ENCODE measurements around the gene SIVA1. TPM values are rescaled to one million over a fixed set of nuclear protein-coding genes. Genes with fewer than 3 reads are reported as not detected.

The SIVA1 gene
- total and polyA plus RNA-seq, 7 donors = 55.8 to 233 (median 105) TPM

- WGBS, 3 donors = 76 to 81% (median 77%) methylated on average over 19 of the region's 19 CpGs
- no peak for ATAC-seq
- H3K27me3 ChIP-seq (ENCODE audit: insufficient read depth in 3 of 3, low read length in 2 of 3) = no peaks in the 10 kb centered on the region
- H3K9me3 ChIP-seq = no peaks in the 10 kb centered on the region
- DNase-seq = no peak
- H3K27ac ChIP-seq = no peak overlapping the region
- intact Hi-C loops (cut with DNase I) = no loop called here
- no peaks in the 10 kb centered on the region for H3K36me3 ChIP-seq (ENCODE audit: insufficient read depth in 1 of 2, low read depth in 1 of 2)
- no peak overlapping the region for H3K4me3 ChIP-seq
- TF ChIP-seq CTCF (IDR thresholded peaks at IDR 0.05) = no peak
- peaks cover 37% of the 10 kb centered on the region for H3K4me1 ChIP-seq
Measured at GRCh38 chr14:104803280-104803911, 50.4 kb downstream of the SIVA1 start.

DNA sequence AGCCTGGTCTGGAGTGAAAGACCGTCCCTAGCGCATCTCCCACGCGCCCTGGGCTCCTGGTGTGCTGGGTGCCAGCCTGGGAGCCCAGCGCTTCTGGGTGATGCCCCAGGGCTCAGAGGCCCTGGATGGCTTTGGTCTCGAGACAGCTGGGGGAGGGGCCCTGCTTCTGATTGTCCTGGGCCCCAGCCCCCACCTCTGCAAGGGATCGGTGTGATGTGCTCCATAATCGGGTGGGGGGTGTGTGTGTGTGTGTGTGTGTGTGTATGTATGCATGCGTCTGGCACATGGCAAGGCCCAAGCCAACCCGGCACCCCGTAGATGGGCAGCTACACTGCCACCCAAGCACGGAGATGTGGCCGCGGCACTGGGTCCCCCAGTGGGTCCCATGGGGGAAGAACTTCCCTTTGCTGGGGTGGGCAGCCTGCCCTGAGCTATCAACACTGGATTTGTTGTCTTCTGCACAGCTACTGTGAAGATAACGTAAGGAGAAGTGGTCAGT lies 51.0 kb downstream of the SIVA1 start:
- peak in 1 of 2 donors; percentile 10 for DNase-seq
- intact Hi-C loops (cut with DNase I) = no loop called here

DNA sequence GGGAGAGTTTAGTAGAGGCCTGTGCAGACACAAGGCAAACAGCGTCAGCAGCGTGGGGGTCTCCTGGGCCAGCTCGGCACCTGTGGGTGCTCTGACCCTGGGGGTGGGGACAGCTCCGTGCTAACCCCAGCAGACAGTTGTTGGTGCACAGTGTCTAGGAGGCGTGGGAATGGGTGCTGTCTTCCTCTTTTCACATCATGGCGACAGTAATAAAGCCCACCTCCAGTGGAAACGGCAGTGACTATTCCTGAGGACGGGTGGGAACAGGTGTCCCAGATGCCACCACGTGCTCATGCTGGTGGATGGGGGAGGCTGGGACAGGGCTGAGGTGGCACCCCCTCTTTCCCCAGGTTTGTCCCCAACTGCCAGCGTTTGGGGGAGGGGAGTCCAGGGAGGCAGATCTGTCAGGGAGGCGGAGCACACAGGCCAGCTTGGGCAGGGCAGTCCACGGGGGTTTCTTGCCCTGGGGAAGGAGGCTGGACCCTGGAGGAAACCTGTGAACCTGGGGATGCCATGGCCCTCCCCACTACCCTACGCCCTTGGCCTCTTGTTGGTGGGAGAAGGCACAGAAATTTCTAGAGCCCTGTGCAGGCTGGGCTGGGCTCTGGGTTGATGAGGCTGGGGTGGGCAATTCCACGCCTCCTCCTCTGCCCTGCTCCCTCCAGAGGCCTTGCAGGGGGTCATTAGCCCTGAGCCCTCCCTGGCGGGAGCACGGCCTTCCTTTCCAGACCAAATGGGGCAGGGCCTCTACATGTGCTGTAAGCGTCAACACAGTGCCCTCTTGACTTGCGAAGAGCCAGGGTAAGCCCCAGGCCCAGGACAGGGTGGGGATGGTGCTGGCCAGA lies 51.8 kb downstream of the SIVA1 start:
- no peaks in the 10 kb centered on the region for H3K27me3 ChIP-seq (ENCODE audit: insufficient read depth in 3 of 3, low read length in 2 of 3)
- TF ChIP-seq CTCF (IDR thresholded peaks at IDR 0.05) = no peak
- H3K36me3 ChIP-seq (ENCODE audit: insufficient read depth in 1 of 2, low read depth in 1 of 2) = no peaks in the 10 kb centered on the region
- 82 to 88% (median 84%) methylated on average over 18 of the region's 18 CpGs for WGBS, 3 donors
- no peak for ATAC-seq
- H3K4me3 ChIP-seq = no peak overlapping the region
- DNase-seq = no peak
- H3K9me3 ChIP-seq = no peaks in the 10 kb centered on the region
- intact Hi-C loops (cut with DNase I) = no loop called here
- no peak overlapping the region for H3K27ac ChIP-seq
- H3K4me1 ChIP-seq = peaks cover 37% of the 10 kb centered on the region

More for the DNA sequence above, 51.0 kb downstream of the SIVA1 start:
- Histone ChIP-seq H3K9me3 (no peaks in the 10 kb centered on the region), H3K36me3 (ENCODE audit: insufficient read depth in 1 of 2, low read depth in 1 of 2) (no peaks in the 10 kb centered on the region), H3K4me3 (no peak overlapping the region), H3K27me3 (ENCODE audit: insufficient read depth in 3 of 3, low read length in 2 of 3) (no peaks in the 10 kb centered on the region), H3K4me1 (peaks cover 37% of the 10 kb centered on the region), H3K27ac (no peak overlapping the region)
- TF ChIP-seq CTCF (IDR thresholded peaks at IDR 0.05) = no peak
- WGBS, 3 donors = 85 to 90% (median 86%) methylated on average over 15 of the region's 15 CpGs
- ATAC-seq = no peak

- Histone ChIP-seq H3K27me3 (ENCODE audit: insufficient read depth in 3 of 3, low read length in 2 of 3) (no peaks in the 10 kb centered on the region), H3K36me3 (ENCODE audit: insufficient read depth in 1 of 2, low read depth in 1 of 2) (no peaks in the 10 kb centered on the region), H3K27ac (peak overlapping the region; percentile 10), H3K9me3 (no peaks in the 10 kb centered on the region), H3K4me1 (peaks cover 37% of the 10 kb centered on the region), H3K4me3 (no peak overlapping the region)
- DNase-seq (peak; percentile 62 to 85), ATAC-seq (peak; percentile 82 to 88 (median 88))
- intact Hi-C loops (cut with DNase I) = no loop called here
- 53 to 59% (median 57%) methylated on average over 3 of the region's 3 CpGs for WGBS, 3 donors
- TF ChIP-seq CTCF (IDR thresholded peaks at IDR 0.05) = no peak
Measured at GRCh38 chr14:104805326-104805678, 52.4 kb downstream of the SIVA1 start.
